ENCODE data around the gene DYNC1LI1.

DNA sequence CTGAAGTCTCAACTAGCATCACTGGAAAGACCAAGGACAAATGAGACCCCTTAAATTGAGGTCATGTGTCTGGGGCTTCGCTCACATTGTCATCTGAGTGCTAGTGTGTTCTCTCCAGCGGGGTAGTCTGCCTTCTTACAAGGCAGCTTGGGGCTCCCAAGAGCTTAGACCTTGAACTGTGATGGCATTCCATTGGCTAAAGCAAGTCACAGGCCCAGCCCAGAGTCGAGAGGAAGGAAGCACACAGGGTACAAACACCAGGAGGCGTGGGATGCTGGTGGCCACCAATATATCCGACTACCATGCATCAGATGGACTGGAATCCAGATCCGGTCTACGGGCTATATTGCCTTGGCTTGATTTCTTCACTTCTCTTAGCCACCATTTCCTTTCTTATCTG is 31.5 kb upstream of the DYNC1LI1 start:
- TF ChIP-seq SP2 (IDR thresholded peaks at IDR 0.05; ENCODE audit: extremely low read depth, low read depth, low read length, poor library complexity, severe bottlenecking) (no peak), LARP7 (IDR thresholded peaks at IDR 0.05) (no peak), NR2C2 (CRISPR knock-in tag; IDR thresholded peaks at IDR 0.05) (no peak), NR2C2 (tag; IDR thresholded peaks at IDR 0.05) (no peak), ZNF644 (tag; IDR thresholded peaks at IDR 0.05; ENCODE audit: low read depth) (no peak), ZKSCAN1 (IDR thresholded peaks at IDR 0.05; ENCODE audit: low read depth, low read length) (no peak), CREB1 (IDR thresholded peaks at IDR 0.05) (no peak), CREB1 (CRISPR knock-in tag; IDR thresholded peaks at IDR 0.05) (no peak), ZNF232 (CRISPR knock-in tag; IDR thresholded peaks at IDR 0.05) (no peak)
- TF ChIP-seq, protein P1, sequence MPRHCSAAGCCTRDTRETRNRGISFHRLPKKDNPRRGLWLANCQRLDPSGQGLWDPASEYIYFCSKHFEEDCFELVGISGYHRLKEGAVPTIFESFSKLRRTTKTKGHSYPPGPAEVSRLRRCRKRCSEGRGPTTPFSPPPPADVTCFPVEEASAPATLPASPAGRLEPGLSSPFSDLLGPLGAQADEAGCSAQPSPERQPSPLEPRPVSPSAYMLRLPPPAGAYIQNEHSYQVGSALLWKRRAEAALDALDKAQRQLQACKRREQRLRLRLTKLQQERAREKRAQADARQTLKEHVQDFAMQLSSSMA (CRISPR knock-in tag; IDR thresholded peaks at IDR 0.05), result no peak
- TF ChIP-seq, protein P2, sequence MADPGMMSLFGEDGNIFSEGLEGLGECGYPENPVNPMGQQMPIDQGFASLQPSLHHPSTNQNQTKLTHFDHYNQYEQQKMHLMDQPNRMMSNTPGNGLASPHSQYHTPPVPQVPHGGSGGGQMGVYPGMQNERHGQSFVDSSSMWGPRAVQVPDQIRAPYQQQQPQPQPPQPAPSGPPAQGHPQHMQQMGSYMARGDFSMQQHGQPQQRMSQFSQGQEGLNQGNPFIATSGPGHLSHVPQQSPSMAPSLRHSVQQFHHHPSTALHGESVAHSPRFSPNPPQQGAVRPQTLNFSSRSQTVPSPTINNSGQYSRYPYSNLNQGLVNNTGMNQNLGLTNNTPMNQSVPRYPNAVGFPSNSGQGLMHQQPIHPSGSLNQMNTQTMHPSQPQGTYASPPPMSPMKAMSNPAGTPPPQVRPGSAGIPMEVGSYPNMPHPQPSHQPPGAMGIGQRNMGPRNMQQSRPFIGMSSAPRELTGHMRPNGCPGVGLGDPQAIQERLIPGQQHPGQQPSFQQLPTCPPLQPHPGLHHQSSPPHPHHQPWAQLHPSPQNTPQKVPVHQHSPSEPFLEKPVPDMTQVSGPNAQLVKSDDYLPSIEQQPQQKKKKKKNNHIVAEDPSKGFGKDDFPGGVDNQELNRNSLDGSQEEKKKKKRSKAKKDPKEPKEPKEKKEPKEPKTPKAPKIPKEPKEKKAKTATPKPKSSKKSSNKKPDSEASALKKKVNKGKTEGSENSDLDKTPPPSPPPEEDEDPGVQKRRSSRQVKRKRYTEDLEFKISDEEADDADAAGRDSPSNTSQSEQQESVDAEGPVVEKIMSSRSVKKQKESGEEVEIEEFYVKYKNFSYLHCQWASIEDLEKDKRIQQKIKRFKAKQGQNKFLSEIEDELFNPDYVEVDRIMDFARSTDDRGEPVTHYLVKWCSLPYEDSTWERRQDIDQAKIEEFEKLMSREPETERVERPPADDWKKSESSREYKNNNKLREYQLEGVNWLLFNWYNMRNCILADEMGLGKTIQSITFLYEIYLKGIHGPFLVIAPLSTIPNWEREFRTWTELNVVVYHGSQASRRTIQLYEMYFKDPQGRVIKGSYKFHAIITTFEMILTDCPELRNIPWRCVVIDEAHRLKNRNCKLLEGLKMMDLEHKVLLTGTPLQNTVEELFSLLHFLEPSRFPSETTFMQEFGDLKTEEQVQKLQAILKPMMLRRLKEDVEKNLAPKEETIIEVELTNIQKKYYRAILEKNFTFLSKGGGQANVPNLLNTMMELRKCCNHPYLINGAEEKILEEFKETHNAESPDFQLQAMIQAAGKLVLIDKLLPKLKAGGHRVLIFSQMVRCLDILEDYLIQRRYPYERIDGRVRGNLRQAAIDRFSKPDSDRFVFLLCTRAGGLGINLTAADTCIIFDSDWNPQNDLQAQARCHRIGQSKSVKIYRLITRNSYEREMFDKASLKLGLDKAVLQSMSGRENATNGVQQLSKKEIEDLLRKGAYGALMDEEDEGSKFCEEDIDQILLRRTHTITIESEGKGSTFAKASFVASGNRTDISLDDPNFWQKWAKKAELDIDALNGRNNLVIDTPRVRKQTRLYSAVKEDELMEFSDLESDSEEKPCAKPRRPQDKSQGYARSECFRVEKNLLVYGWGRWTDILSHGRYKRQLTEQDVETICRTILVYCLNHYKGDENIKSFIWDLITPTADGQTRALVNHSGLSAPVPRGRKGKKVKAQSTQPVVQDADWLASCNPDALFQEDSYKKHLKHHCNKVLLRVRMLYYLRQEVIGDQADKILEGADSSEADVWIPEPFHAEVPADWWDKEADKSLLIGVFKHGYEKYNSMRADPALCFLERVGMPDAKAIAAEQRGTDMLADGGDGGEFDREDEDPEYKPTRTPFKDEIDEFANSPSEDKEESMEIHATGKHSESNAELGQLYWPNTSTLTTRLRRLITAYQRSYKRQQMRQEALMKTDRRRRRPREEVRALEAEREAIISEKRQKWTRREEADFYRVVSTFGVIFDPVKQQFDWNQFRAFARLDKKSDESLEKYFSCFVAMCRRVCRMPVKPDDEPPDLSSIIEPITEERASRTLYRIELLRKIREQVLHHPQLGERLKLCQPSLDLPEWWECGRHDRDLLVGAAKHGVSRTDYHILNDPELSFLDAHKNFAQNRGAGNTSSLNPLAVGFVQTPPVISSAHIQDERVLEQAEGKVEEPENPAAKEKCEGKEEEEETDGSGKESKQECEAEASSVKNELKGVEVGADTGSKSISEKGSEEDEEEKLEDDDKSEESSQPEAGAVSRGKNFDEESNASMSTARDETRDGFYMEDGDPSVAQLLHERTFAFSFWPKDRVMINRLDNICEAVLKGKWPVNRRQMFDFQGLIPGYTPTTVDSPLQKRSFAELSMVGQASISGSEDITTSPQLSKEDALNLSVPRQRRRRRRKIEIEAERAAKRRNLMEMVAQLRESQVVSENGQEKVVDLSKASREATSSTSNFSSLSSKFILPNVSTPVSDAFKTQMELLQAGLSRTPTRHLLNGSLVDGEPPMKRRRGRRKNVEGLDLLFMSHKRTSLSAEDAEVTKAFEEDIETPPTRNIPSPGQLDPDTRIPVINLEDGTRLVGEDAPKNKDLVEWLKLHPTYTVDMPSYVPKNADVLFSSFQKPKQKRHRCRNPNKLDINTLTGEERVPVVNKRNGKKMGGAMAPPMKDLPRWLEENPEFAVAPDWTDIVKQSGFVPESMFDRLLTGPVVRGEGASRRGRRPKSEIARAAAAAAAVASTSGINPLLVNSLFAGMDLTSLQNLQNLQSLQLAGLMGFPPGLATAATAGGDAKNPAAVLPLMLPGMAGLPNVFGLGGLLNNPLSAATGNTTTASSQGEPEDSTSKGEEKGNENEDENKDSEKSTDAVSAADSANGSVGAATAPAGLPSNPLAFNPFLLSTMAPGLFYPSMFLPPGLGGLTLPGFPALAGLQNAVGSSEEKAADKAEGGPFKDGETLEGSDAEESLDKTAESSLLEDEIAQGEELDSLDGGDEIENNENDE (IDR thresholded peaks at IDR 0.05; ENCODE audit: low read depth, low read length), result no peak
- TF ChIP-seq, protein P3, sequence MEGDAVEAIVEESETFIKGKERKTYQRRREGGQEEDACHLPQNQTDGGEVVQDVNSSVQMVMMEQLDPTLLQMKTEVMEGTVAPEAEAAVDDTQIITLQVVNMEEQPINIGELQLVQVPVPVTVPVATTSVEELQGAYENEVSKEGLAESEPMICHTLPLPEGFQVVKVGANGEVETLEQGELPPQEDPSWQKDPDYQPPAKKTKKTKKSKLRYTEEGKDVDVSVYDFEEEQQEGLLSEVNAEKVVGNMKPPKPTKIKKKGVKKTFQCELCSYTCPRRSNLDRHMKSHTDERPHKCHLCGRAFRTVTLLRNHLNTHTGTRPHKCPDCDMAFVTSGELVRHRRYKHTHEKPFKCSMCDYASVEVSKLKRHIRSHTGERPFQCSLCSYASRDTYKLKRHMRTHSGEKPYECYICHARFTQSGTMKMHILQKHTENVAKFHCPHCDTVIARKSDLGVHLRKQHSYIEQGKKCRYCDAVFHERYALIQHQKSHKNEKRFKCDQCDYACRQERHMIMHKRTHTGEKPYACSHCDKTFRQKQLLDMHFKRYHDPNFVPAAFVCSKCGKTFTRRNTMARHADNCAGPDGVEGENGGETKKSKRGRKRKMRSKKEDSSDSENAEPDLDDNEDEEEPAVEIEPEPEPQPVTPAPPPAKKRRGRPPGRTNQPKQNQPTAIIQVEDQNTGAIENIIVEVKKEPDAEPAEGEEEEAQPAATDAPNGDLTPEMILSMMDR (IDR thresholded peaks at IDR 0.05 in 2 of 3, conservative IDR thresholded peaks at IDR 0.05 in 1 of 3; ENCODE audit: insufficient read depth in 2 of 3, low read depth in 1 of 3, low read length in 3 of 3), result no peak
- TF ChIP-seq, protein P4, sequence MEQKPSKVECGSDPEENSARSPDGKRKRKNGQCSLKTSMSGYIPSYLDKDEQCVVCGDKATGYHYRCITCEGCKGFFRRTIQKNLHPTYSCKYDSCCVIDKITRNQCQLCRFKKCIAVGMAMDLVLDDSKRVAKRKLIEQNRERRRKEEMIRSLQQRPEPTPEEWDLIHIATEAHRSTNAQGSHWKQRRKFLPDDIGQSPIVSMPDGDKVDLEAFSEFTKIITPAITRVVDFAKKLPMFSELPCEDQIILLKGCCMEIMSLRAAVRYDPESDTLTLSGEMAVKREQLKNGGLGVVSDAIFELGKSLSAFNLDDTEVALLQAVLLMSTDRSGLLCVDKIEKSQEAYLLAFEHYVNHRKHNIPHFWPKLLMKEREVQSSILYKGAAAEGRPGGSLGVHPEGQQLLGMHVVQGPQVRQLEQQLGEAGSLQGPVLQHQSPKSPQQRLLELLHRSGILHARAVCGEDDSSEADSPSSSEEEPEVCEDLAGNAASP (IDR thresholded peaks at IDR 0.05), result no peak

Data from K562 (cell line).